ENCODE results near the gene ABI3.
"Not testable (repeated sequence)": the region's sequence is repeated elsewhere in the genome, so short reads cannot be mapped to it uniquely, and the experiment has no call there.

ABI3 gene

GRCh38 chr17:49210158-49211029, at the start of gene ABI3, which contains the start of gene GNGT2:
Gene ABI3, plus strand, starts transcription at chr17:49210707. Its CDS starts 18 bp downstream, at chr17:49210725.
Gene GNGT2, minus strand, starts transcription at chr17:49210574. Its CDS starts 3,152 bp downstream, at chr17:49207422.
- peak; percentile 70 for DNase-seq

GRCh38 chr17:49162866-49163265, 47.6 kb upstream of the ABI3 start:
- DNase-seq = no peak

- DNase-seq = no peak
These were observed 45.4 kb upstream of the ABI3 start for GRCh38 chr17:49165143-49165542.

- DNase-seq = no peak
These were observed 41.8 kb upstream of the ABI3 start for GRCh38 chr17:49168706-49169105.

DNA sequence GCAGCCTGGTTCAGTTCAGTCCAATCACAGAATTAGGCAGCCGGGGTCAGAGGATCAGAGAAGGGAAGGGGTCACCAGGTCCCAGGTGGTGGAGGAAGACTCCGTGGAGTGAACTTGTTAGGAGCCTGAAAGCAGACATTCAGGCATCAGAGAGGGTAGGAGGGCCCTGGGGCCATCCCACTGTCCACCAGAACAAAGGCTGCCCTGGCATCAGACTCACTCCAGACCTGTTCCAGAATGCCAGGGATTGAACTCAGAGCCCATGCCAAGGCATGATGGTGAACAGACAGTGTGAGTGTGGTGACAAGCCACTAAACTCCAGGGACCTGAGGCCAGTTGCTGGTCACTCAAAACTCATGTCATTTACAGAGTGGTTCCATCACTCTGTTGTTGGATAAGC, 40.3 kb upstream of the ABI3 start:
- no peak for DNase-seq

GRCh38 chr17:49170711-49171110, 39.8 kb upstream of the ABI3 start:
- DNase-seq = not testable (repeated sequence)

GRCh38 chr17:49175978-49176377, 34.5 kb upstream of the ABI3 start:
- DNase-seq = not testable (repeated sequence)

- DNase-seq = peak; percentile 69
These were observed 30.2 kb upstream of the ABI3 start for GRCh38 chr17:49180303-49180702.

GRCh38 chr17:49180998-49181635, 29.4 kb upstream of the ABI3 start:
- DNase-seq = no peak

DNA sequence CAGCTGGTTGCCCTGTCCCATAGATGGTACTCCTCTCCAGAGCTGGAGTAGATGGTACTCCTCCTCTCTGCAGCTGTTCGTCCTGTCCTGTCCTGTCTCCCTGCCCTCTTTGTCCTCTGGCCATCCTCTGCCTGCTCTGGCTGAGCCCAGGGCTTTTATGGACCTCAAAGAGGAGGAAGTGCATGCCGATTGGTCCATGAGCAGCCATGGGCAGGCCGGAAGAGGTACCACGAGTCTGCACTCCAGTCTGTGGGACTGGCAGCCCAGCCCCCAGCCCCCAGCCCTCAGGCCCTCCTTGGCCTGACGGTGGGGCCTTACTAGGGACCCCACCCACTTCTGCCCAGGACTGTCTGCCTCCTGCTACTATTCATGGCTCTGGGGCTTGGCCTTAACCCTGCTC, 27.2 kb upstream of the ABI3 start:
- DNase-seq = no peak

DNA sequence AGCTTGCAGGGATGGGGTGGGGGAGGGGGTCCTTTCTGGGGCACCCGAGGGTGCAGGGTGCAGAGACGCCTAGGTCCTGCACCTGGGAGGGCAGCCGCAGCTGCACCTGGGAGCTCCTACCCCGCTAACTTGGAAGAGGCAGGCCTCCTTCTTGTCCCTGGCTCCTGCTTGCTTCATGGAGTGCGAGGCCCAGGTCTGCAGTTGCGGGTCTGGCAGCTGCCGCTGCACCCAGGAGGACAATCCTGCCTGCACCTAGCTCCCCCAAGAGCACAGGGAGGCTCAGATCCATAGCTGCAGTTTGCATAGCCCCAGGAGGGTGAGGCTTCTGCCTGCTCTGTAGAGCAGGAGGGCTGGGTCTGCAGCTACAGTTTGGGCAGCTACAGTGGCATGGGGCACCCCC, 26.7 kb upstream of the ABI3 start:
- DNase-seq = no peak

DNA sequence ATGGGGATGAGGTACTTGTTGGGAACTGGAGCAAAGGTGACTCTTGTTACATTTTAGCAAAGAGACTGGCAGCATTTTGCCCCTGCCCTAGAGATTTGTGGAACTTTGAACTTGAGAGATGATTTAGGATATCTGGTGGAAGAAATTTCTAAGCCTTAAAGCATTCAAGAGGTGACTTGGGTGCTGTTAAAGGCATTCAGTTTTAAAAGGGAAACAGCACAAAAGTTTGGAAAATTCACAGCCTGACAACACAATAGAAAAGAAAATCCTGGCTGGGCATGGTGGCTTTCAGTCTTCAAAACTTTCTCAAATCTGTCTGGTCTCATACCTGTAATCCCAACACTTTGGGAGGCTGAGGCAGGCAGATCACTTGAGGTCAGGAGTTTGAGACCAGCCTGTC, 26.0 kb upstream of the ABI3 start:
- not testable (repeated sequence) for DNase-seq

GRCh38 chr17:49185381-49185780, 25.1 kb upstream of the ABI3 start:
- DNase-seq = not testable (repeated sequence)

- DNase-seq = no peak
These were observed 23.2 kb upstream of the ABI3 start for GRCh38 chr17:49187301-49187700.

DNA sequence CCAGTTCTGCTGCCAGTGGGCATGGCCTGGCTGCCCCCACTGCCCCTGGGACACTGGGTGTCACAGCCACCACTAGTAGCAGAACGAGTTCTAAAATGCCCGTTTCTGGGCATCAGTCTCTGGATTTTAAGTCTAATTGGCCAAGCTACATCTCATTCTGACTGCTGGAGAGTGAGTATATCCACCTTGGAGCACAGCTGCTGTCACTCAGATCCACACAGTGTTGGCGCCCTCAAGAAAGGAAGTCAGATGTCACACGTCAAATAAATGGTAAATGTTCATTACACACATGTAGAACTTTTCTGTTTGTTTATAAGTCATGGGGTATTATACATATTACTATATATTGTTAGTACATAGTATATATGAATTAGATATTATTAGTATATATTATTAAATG, 19.6 kb upstream of the ABI3 start:
- no peak for DNase-seq

DNA sequence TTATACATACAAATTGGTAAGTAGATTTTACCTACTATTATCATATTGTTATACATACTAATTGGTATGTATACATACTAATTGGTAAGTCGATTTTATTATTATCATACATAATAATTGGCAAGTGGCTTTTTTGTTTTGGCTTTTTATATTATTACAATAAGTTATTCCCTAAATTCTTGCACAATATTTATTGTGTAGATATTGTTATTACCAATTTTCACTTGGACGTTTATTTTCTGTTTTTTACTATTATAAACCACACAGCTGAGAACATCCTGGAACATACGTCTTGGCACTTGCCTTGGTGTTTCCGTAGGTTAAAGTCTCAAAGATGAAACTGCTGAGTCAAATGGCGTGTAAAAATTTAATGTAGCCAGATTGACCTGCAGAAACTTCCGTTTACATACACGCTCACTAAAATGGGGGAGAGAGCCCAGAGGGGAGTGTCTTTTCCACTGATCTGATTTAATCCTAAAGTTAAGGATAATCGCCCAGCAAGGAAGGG, 19.0 kb upstream of the ABI3 start:
- no peak for DNase-seq

DNA sequence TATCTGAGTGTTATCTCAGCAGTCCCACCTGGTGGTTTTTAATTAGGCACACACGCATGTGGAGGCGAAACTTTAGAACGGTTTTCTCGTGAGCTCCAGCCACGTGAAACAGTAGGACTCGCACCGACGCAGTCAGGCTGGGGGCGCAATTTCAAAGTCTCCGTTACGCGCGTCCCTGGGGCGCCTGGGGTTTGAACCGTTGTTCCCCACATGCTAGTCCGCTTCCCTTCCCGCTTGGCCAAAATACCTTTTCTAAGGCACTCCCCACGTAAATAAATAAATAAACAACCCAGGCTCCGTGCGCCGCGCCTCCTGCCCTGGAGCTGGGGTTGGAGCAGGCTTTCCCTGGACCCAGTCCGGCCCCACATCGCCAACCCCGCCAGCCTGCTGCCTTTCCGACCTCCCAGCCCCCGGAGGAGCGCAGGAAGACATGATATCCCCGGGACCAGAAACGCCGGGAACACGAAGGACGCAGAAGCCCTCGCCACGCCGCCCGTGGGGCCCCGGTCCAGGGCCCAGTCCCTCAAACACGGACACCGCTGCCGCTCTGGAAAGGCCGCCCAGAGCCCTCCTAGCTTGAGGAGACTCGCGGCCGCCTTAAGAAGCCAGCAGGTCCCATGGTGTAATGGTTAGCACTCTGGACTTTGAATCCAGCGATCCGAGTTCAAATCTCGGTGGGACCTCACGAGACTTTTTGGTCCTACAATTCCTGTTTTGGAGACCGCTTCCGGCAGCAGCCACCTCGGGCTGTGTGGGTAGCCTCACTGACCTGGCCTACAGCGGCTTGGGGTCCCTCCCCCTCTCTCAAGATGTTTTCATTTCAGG, 18.4 kb upstream of the ABI3 start:
- DNase-seq = peak; percentile 90

DNA sequence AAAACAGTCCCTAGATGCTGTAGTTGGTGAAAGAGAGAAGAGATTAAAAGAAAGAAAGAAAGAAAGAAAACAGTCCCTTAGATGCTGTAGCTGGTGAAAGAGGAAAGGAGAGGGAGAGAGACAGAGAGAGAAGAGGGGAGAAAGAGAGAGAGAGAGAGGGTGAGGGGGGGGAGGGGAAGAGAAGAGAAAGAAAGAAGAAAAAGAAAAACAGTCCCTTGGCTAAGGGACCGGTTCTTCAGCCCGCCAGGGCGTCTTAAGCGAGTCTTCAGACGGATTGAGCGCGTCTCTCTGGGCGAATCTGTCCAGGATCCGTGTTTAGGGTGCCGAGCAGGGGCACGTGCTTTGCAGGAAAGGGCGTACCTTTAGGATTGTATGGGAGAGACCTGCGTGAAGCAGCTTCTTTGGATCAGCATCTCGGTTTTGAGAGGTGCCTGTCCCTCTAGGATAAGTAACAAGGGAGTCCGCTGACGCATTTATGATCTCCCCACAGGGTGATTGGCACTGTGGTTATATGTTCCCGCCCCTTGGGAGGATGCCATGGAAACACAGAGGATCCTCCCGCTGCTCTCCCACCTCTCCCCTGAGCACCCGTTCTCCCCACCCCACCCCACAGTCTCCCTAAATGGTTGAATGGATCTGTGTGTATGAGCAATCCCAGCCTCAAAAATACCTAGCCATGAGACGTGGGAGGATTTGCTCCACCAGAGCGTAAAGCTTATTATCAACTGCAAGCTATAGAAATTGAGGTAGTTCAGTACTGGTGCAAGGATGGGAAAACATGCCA, 16.8 kb upstream of the ABI3 start:
- peak; percentile 26 for DNase-seq

- DNase-seq = no peak
These were observed 16.3 kb upstream of the ABI3 start for GRCh38 chr17:49194297-49194607.

- no peak for DNase-seq
These were observed 14.8 kb upstream of the ABI3 start for GRCh38 chr17:49195751-49196150.

GRCh38 chr17:49196520-49196919, 14.0 kb upstream of the ABI3 start:
- no peak for DNase-seq

DNA sequence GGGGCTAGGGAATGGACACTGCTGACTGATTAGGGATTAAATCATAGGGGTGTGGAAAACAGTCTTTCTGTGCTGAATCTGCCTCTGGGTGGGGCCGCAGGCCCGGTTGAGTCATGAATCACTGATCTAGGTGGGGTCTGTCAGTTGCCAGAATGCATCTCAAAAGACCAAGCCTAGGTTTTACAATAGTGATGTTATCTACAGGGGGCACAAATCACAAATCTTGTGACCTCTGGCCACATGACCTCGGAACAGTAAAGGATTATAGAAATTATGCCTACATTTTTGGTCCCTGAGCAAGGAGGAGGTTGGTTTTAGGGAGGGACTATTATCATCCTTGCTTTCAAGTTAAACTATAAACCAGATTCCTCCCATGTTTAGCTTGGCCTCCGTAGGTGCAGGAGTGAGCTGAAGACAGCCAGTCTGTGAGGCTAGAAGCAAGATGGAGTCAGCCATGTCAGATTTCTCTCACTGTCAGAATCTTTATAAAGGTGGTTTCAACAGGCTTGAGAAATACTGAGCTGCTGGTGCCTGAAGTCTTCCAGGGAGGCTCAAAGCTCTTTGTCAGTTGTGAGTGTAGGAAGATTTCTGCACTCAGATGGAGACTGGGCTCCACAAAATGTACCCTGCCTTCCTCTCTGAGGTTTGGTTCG, 13.0 kb upstream of the ABI3 start:
- no peak for DNase-seq

All from CD4-positive, alpha-beta T cell treated with Interleukin-12 subunit alpha and Interleukin-12 subunit beta, for 1 hour (primary cell).